B cell (primary cell): Measurements from ENCODE around the gene DHRS4L2. TPM values are rescaled to one million over a fixed set of nuclear protein-coding genes. Genes with fewer than 3 reads are reported as not detected.

Experiments used
- ATAC-seq: fragments of 200-7000 bp; cut with Tn5 transposase; one replicate; pipeline ENCODE4 v1.10.0; 2021; ENCODE audit warnings: low read depth, mild to moderate bottlenecking, moderate number of reproducible peaks, moderate library complexity
- CTCF ChIA-PET: fragments of 350-600 bp; sonication (Branson Sonifier 250); formaldehyde crosslinking; loops from one replicate; lab custom pipeline; 2021; ENCODE audit warnings: antibody characterized with exemption, inconsistent platforms; lab: Charles Lee
- POLR2A ChIA-PET: fragments of 350-600 bp; sonication (Branson Sonifier 250); formaldehyde crosslinking; loops from one replicate; lab custom pipeline; 2021; ENCODE audit warnings: antibody characterized with exemption; lab: Charles Lee
- DNase-seq: peaks from one replicate; pipeline ENCODE4 v3.0.0; 2013
- H2AFZ ChIP-seq: 2 replicates; pipeline ENCODE4 v1.6.1; 2012; ENCODE audit warnings: mild to moderate bottlenecking, low read depth, low read length; ENCODE audit not compliant: insufficient read depth, poor library complexity, severe bottlenecking
- H3K27ac ChIP-seq, 2 donors: 1 replicate in 1 of 2; 2 replicates in 1 of 2; pipeline ENCODE4 v1.5.1; 2012 to 2013; ENCODE audit warnings: low read length in 2 of 2, mild to moderate bottlenecking in 2 of 2, moderate library complexity in 1 of 2
- H3K27me3 ChIP-seq, 4 experiments: fragments of 200-600 bp in 1 of 4; sonication (generic) in 1 of 4; replicated peaks in 1 of 4; 1 replicate in 2 of 4; 2 replicates in 2 of 4; pipeline versions ENCODE4 v1.6.1 to v1.7.0; 2013 to 2016; ENCODE audit warnings: low read length in 3 of 4, mild to moderate bottlenecking in 2 of 4, mixed read lengths in 1 of 4, moderate library complexity in 1 of 4; ENCODE audit not compliant: insufficient read depth in 4 of 4, control insufficient read depth in 3 of 4; ENCODE audit errors: control extremely low read depth in 1 of 4
- H3K36me3 ChIP-seq, 2 experiments: replicated peaks in 1 of 2; 1 replicate in 1 of 2; 2 replicates in 1 of 2; pipeline versions ENCODE4 v1.6.1 to v1.7.1; 2013; ENCODE audit warnings: low read length in 1 of 2; ENCODE audit not compliant: insufficient read depth in 2 of 2, control insufficient read depth in 1 of 2; ENCODE audit errors: control extremely low read depth in 1 of 2, extremely low read depth in 1 of 2
- H3K4me1 ChIP-seq, 2 donors: fragments of 200-600 bp in 1 of 2; sonication (generic) in 1 of 2; 1 replicate in 1 of 2; 2 replicates in 1 of 2; pipeline versions ENCODE4 v1.5.1 to v1.6.1; 2013 to 2017; ENCODE audit warnings: low read length in 2 of 2; ENCODE audit not compliant: control insufficient read depth in 2 of 2, insufficient read depth in 2 of 2
- H3K4me2 ChIP-seq: replicated peaks from 2 replicates; pipeline ENCODE3; 2012; ENCODE audit warnings: mild to moderate bottlenecking, low read depth, low read length; ENCODE audit not compliant: poor library complexity, severe bottlenecking
- H3K4me3 ChIP-seq, 5 experiments: fragments of 200-600 bp in 1 of 5; sonication (generic) in 1 of 5; 1 replicate in 3 of 5; 2 replicates in 2 of 5; pipeline versions ENCODE4 v1.5.1 to v1.7.0; 2011 to 2016; ENCODE audit warnings: low read length in 4 of 5, mild to moderate bottlenecking in 4 of 5, low read depth in 2 of 5, control low read depth in 1 of 5, moderate library complexity in 1 of 5; ENCODE audit not compliant: insufficient read depth in 1 of 5; ENCODE audit errors: control extremely low read depth in 1 of 5, extremely low read depth in 1 of 5
- H3K79me2 ChIP-seq: fragments of 200-600 bp; sonication (generic); one replicate; pipeline ENCODE4 v1.6.0; 2016; ENCODE audit warnings: low read length; ENCODE audit not compliant: control insufficient read depth, insufficient read depth
- H3K9ac ChIP-seq: fragments of 200-600 bp; sonication (generic); 2 replicates; pipeline ENCODE4 v1.6.1; 2017; ENCODE audit warnings: mild to moderate bottlenecking, low read length, moderate library complexity
- H3K9me3 ChIP-seq, 3 donors: one replicate each; pipeline versions ENCODE4 v1.6.1 to v1.7.1; 2013; ENCODE audit warnings: low read length in 2 of 3; ENCODE audit not compliant: control insufficient read depth in 2 of 3, insufficient read depth in 1 of 3; ENCODE audit errors: control extremely low read depth in 1 of 3
- H4K20me1 ChIP-seq: 2 replicates; pipeline ENCODE4 v1.6.0; 2012; ENCODE audit warnings: mild to moderate bottlenecking, low read length; ENCODE audit not compliant: insufficient read depth, control insufficient read depth, poor library complexity, severe bottlenecking
- H3K27ac Mint-ChIP-seq: one replicate; pipeline ENCODE4 v1.8.0; 2021; ENCODE audit warnings: mixed read lengths
- H3K27me3 Mint-ChIP-seq: one replicate; pipeline ENCODE4 v1.8.0; 2021; ENCODE audit warnings: mixed read lengths
- H3K4me1 Mint-ChIP-seq: one replicate; pipeline ENCODE4 v1.8.0; 2021; ENCODE audit warnings: mixed read lengths
- H3K4me3 Mint-ChIP-seq: one replicate; pipeline ENCODE4 v1.8.0; 2021; ENCODE audit warnings: mixed read lengths
- H3K9me3 Mint-ChIP-seq: one replicate; pipeline ENCODE4 v1.8.0; 2022; ENCODE audit warnings: mixed read lengths; ENCODE audit not compliant: insufficient read depth
- CTCF ChIP-seq: fragments of 200-600 bp; IDR thresholded peaks from one replicate; pipeline ENCODE4 v1.8.0; 2022; ENCODE audit warnings: antibody characterized with exemption, mild to moderate bottlenecking
- EZH2 ChIP-seq: IDR thresholded peaks from 2 replicates; pipeline ENCODE4 v1.6.1; 2012; ENCODE audit warnings: borderline replicate concordance, low read depth, mild to moderate bottlenecking, moderate library complexity, low read length; ENCODE audit not compliant: insufficient read depth, poor library complexity, severe bottlenecking
- WGBS: methylation state at CpG from one replicate; pipeline ENCODE4 v1.1.5; 2013; ENCODE audit warnings: missing lambda C conversion rate; ENCODE audit not compliant: insufficient coverage; 5-methylcytosine and 5-hydroxymethylcytosine counted together
- intact Hi-C: fragments of 100-400 bp; cut with micrococcal nuclease; formaldehyde crosslinking; loops from one replicate; pipeline ENCODE4 v1.10.0; 2022
- polyA plus RNA-seq: library from polyadenylated mRNA; depleted of rRNA; stranded (reverse); fragments of >200 nt; gene quantifications from 2 replicates; pipeline ENCODE4 v1.2.3, GENCODE V29; 2012
- total RNA-seq, 2 donors: library from RNA; stranded (reverse); fragments of 120-200 nt in 1 of 2; gene quantifications; 1 replicate in 1 of 2; 2 replicates in 1 of 2; pipeline versions ENCODE4 v1.2.3 to v1.2.4, GENCODE V29; 2013 to 2022

Gene DHRS4L2
- total and polyA plus RNA-seq, 2 donors (not counting 1 experiment from before 2014, with no cell fraction given), result 11.2 to 16.3 TPM

GRCh38 chr14:23941230-23941629 is 47.5 kb upstream of the DHRS4L2 start:
- WGBS, result 67% methylated on average over 3 of the region's 3 CpGs
- no peaks in the 10 kb centered on the region for H4K20me1 ChIP-seq
- H3K9me3 ChIP-seq, result no peaks in the 10 kb centered on the region
- H3K9ac ChIP-seq, result no peak overlapping the region
- no peaks in the 10 kb centered on the region for H3K9me3 Mint-ChIP-seq
- POLR2A ChIA-PET, result no interaction called here
- H3K4me3 Mint-ChIP-seq, result no peak overlapping the region
- H3K4me2 ChIP-seq, result no peak overlapping the region
- peaks cover 0 to 8% of the 10 kb centered on the region in 2 experiments for H3K36me3 ChIP-seq
- no peaks in the 10 kb centered on the region for H3K79me2 ChIP-seq
- no peak overlapping the region for H3K27ac ChIP-seq
- TF ChIP-seq EZH2 (no peak), CTCF (no peak)
- H3K27me3 Mint-ChIP-seq, result no peaks in the 10 kb centered on the region
- H3K4me3 ChIP-seq, result no peak overlapping the region
- H3K27me3 ChIP-seq, result no peaks in the 10 kb centered on the region
- ATAC-seq (no peak), DNase-seq (no peak)
- H3K4me1 Mint-ChIP-seq, result peaks cover 11% of the 10 kb centered on the region
- H3K4me1 ChIP-seq, result no peaks in the 10 kb centered on the region
- intact Hi-C loops, result no loop called here
- no peak overlapping the region for H2AFZ ChIP-seq
- H3K27ac Mint-ChIP-seq, result no peak overlapping the region
- CTCF ChIA-PET, result interaction anchor here (1.5 kb wide), 1 partner anchor 12 kb away, joined by 3 read pairs; no protein-coding TSS in a partner anchor

- H3K9me3 ChIP-seq, result no peaks in the 10 kb centered on the region
- H3K4me2 ChIP-seq, result no peak overlapping the region
- peaks cover 4% of the 10 kb centered on the region for H3K79me2 ChIP-seq
- H3K27me3 ChIP-seq, result no peaks in the 10 kb centered on the region
- ChIA-PET CTCF (interaction anchor here (1.5 kb wide), 1 partner anchor 11 kb away, joined by 3 read pairs; no protein-coding TSS in a partner anchor), POLR2A (no interaction called here)
- no peak overlapping the region for H3K27ac Mint-ChIP-seq
- H3K9me3 Mint-ChIP-seq, result no peaks in the 10 kb centered on the region
- no peaks in the 10 kb centered on the region for H3K27me3 Mint-ChIP-seq
- no peaks in the 10 kb centered on the region for H3K4me1 ChIP-seq
- peaks cover 15% of the 10 kb centered on the region for H3K4me1 Mint-ChIP-seq
- H3K4me3 Mint-ChIP-seq, result no peak overlapping the region
- H3K36me3 ChIP-seq, result peaks cover 0 to 8% of the 10 kb centered on the region in 2 experiments
- no peak overlapping the region for H3K27ac ChIP-seq
- H2AFZ ChIP-seq, result no peak overlapping the region
- ATAC-seq (no peak), DNase-seq (no peak)
- intact Hi-C loops, result no loop called here
- no peak for TF ChIP-seq CTCF
- TF ChIP-seq EZH2, result no peak
- no peak overlapping the region for H3K9ac ChIP-seq
- H4K20me1 ChIP-seq, result no peaks in the 10 kb centered on the region
- no peak overlapping the region for H3K4me3 ChIP-seq
Measured at GRCh38 chr14:23941669-23942068, 47.1 kb upstream of the DHRS4L2 start.
